ENCODE results near the gene SOX3.
A peak's percentile ranks its signal among the peaks of the same experiment; 100 is the strongest.

Gene SOX3

DNA sequence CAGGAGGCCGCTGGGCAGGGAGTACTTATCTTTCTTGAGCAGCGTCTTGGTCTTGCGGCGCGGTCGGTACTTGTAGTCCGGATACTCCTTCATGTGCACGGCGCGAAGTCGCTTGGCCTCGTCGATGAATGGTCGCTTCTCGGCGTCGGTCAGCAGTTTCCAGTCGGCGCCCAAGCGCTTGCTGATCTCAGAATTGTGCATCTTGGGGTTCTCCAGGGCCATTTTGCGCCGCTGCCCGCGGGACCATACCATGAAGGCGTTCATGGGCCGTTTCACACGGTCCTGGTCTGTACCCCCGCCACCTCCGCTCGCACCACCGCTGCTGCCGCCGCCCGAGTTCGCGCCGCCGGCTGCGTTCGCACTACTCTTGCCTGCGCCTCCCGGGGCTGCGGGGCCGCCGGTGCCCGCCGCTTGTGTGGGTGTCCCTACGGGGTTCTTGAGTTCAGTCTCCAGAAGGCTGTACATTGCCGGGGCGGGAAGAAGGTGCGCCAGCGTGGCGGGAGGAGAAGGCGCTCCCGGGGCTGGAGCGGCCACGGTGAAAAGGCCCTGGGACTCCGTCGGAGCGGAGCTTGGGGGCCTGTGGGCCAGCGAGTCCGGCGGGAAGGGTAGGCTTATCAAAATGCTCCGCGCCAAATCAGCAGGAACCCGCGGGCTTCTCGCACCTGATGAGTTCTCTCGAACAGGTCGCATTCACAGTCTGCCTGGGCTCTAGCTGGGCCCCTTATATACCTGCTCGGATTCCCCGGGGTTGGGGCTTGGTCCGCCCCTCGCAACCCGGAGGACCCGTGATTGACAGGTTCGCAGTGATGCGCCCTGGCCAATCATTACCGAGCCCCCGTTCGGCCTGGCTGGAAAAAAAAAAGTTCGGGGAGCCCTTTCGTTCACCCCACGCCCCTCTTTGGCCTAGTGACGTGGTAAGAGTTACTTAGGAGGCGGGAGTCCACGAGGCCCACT, at the start of gene SOX3:
TSS of gene SOX3 (minus strand) at position 699 of the 954 bp plus-strand sequence. CDS start at position 690, 9 bp downstream.
- peak; percentile 5 for DNase-seq (ENCODE audit: low read depth)

DNA sequence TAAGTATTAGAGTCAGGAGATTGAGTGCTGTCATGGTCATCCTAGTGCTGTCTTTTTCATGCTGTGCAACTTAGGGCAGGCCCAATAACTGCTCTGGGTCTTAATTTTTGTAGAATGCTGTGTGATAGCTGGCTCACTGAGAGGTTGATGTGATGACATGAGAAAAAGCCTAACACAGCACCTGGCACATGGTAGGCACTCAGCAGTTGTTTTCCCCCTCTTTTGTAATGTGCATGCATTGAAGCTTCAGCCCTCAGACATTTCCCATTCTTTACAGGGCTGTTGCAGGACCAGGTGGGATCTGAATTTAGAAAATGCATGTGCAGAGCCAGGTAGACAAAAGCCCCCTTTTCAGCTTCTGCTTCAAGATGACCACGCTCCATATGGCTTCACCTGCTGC, 44.1 kb upstream of the SOX3 start:
- DNase-seq (ENCODE audit: low read depth) = no peak

DNA sequence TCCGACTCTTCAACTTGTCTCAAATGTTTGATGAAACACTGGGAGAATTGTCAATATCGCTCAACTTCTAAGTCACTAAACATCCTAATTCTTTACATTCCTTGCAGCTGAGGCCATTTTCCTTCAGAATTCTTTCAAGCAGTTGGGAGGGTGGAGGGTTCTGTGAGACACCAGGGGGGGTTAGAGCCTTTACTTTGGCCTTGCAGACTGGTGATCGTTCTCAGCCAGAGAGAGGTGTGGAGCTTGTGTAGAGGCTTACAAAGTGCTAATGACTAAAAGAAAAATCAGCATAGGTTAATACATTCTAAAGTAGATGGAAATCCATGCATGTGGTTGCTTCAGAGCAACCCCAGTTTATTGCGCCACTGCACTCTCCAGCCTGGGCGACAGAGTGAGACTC, 21.3 kb upstream of the SOX3 start:
- peak; percentile 37 for DNase-seq (ENCODE audit: low read depth)

DNA sequence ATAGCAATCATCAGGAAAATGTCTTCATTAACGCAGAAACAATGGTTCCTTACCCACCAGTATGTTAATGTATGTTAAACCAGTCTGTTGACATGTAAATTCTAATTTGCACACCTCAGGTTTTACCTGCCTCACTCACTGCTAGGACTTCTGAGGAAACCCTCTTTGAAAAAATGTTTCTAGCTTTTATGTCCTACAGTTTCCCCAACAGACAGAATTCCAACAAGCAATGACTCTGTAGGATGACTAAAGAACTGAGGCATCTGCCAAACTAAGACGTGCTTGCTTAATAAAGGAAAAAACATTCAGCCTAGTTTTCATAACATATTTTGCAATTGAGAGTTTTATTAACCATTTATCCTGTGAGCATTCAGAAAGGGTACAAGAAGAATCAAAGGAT, 20.6 kb upstream of the SOX3 start:
- DNase-seq (ENCODE audit: low read depth) = peak; percentile 50

DNA sequence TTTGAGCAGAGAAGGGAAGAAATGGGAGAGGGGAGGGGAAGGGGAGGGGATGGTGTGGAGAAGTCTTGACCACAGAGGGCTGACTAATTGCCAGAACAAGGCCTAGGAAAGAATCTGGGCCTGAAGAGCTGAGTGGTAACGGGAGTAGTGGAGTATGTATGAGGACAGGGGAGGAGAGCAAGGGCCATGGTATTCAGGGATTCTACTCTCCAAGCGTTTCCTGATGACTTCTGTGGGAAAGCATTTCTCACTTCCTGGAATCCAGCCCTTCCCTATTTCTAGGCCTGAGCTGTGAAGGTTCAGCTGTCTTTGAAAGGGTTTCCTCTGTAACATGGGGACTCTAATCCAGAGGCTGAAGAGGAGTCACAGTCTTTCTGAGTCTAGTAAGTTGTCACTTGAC, 19.7 kb upstream of the SOX3 start:
- DNase-seq (ENCODE audit: low read depth) = peak; percentile 25

DNA sequence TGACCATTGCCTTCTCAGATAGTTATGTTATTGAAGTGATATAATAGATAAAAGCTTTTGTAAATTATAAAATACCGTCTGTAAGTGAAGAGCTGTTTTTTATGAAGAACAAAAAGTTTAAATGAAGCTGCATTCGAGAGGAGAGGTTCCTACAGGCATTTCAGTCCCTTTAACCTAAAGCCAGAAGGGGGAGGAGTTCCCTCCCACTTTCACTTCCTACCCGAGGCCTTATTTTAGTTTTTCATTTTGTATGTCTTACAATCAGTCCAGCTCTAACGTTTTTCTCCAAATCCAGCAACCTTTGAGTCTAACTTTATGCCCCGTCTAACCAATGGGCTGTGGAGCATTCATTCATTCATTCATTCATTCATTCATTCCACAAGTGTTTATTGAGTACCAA, 16.5 kb upstream of the SOX3 start:
- no peak for DNase-seq (ENCODE audit: low read depth)

DNA sequence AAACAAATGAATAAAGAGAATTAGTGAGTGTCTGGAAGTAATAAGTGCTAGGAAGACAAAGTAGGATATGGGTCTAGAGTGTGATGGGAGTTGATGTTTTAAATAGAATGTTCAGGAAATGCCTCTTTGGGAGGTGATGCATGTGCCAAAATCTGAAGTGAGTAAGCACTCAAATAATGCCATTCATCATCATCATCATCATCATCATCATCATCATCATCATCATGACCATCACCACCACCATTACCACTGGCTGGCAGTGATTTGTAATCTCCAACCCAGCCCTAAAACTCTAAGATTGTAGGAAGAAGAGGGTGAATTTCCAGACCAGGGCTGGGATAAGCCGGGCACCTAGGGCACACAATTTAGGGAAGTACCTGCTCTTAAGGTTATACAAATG, 9.7 kb upstream of the SOX3 start:
- DNase-seq (ENCODE audit: low read depth) = no peak

DNA sequence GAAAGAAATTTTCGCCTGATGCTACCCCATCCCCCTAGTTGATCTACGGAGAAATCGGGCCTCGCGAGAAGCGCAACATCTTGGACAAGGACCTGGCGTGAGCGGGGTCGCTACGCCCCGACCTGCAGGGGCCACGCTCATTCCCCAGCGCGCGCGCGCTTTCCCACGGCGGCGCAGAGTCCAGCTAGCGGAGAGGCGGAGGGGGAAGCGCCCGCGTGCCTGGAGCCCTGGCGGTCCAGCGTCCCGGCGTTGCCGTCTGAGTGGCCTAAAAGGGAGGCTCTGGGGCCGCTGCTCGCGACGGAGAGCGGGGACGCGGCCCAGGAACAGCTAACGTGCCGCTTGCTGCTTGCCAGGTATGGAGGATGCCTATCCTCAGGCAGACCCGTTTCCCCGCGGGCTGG, 6.0 kb upstream of the SOX3 start:
- no peak for DNase-seq (ENCODE audit: low read depth)

DNA sequence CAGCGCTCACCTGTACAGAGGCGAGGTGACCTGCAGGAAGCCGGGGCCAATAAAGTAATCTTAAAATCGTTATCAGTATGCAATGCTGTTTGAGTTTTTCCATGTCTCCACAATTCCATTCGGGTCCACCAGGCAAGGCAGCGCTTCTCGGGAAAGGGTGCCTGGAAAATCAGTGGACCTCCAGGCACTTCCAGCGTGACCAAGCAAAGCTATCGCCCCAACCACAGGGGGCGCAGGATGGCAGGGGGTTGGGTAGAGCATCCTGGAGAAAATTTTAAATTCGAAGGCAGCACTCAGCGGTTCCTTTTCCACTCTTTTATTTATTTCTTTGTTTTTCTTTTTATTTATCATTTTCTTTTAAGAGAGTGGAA, 5.4 kb upstream of the SOX3 start:
- DNase-seq (ENCODE audit: low read depth) = no peak

DNA sequence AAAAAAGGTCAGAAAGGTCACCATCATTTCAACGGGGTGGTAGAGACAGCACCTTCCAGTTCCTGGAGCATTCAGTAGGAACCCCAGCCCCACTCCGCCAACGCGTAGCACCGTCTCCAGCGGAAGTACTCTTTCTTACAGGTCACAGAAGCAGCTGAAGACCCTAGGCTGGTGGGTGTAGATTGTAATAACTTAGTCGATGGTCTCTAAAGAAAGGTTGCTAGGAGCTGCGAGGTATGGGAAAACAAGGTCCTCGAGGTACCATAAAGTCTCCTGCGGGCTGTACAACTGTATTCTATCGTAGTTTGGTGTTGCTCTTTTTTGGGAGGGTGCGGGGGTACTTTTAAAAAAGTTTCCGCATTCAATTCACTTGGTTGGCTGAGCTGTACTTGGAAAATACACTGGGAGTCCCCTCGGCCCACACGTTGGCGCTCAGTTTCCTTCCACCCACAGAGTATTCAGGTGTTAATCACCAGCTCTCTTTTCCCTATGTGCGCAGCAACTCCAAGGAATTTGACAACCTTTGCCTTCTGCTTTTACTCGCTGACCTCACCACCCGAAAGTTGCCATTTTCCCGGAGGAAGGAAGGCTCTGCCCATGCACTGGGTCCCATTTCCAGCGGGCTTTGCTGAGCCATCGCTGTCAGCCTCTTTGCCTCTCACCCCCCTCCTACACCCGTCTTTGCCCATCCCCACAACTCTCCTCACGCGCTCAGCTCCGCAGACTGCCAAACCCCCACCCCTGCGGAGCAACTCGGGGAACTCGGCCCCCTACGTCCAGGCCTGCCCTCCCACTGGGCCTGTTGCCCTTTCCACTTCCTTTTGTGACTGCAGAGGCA, 4.8 kb upstream of the SOX3 start:
- DNase-seq (ENCODE audit: low read depth) = no peak

DNA sequence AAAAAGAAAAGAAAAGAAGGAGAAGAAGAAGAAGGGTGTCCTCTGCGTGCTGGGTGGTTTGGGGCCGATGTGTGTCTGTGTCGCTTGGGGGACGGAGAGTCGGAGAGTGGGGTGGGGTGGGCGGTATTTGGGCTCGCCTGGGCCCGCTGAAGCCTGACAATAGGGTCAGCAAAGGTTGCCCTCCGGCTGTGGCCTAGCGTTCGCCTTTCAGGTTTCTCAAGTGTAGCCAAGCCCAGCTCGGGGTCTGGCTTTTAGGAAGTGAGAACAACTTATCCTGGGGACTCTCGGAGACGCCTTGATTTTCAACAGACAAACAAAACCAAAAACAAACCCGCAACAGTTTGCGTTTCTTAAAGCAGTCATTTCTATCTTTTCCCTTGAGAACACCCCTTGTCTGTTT, 4.1 kb upstream of the SOX3 start:
- no peak for DNase-seq (ENCODE audit: low read depth)

DNA sequence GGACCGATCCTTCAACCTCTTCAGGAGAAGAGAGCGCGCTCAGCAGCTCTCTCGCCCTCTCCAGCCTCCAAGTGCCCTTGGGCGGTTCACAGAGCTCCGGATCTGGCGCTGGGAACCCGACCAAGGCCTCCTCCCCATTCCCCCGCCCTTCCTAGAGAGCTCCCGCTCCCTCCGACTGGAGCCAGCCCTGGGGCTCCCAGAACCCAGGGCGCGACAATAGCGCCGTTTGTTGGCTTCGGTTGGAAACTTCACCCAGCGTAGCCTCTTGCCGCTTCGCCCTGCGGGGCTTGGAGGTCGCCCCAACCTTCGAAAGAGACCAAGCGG, 3.1 kb upstream of the SOX3 start:
- no peak for DNase-seq (ENCODE audit: low read depth)

DNA sequence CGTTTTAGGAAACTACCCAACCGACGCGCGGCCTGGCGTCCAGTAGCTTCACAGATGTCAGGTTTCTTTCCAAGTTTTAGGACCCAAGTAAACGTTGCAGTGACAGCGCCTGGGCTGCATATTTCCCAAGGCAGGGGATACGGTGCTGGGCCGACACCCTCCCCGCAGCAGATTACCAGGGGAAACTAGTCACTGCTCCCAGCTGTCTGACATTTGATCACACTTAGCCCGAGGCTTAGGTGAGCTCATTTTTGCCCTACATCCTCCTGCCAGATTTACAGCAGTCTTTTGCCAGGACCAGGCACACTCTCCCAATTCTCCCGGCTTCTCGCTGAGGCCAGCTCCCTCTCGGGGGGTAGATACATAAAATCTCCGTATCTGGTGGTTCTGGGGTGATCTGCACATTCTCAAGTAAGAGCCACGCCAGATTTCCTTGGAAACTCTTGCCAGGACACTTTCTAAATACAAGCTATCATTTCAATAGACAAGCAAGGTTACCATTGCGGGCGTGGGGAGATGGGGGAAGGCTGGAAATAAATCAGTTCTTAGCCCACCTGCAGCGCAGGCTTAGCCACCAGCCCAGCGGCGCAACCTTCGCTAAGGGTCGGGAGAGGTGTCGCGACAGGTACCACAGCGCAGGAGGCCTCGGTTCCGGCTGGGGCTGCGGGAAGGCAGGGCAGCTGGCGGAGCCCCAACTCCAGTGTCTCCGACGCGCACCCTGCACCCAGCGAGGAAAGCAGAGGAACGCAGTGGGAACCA, 2.5 kb upstream of the SOX3 start:
- no peak for DNase-seq (ENCODE audit: low read depth)

DNA sequence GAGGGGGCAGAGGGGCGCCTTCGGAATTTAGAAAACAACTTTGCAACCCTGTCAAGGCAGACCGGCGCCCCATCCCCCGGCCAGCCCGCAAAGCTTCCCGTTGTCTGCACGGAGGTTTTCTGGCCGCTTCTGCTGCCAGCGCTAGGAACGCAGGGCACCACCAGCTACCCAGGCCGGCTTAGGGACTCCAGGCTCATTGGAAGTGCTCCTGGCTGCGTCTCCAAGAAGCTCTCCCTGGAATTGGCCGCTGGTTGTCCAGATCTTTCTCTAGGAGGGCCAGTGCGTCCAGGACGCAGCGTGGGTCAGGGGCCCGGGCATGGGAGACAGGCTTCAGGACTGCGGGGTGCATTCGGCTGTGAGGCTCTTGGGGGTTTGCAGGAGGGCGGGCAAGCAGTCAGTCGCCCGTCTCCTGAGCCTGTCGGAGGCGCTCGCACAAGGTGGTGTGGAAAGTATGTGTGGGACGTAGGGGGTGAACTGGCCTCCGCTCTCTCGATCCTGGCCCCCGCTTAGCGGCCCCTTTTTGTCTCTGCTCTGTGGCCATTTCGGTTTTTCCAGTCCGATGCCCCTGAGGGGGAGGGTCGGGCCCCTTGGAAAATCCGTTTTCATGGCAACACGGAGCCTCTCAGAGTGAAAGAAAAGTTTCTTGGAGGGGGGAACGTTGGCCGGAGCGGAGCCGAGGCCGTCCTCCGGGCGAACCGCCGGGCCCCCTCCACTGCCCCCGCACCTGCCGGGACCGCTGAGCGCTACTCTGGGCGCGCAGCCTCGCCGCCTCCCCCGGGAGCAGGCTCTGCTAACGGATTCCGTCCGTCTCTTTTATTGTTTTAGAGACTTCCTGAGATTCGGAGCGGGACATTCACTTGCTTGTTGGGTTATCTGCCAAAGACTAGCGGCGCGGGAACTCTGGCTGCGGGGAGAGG, 810 bp upstream of the SOX3 start:
- no peak for DNase-seq (ENCODE audit: low read depth)

DNA sequence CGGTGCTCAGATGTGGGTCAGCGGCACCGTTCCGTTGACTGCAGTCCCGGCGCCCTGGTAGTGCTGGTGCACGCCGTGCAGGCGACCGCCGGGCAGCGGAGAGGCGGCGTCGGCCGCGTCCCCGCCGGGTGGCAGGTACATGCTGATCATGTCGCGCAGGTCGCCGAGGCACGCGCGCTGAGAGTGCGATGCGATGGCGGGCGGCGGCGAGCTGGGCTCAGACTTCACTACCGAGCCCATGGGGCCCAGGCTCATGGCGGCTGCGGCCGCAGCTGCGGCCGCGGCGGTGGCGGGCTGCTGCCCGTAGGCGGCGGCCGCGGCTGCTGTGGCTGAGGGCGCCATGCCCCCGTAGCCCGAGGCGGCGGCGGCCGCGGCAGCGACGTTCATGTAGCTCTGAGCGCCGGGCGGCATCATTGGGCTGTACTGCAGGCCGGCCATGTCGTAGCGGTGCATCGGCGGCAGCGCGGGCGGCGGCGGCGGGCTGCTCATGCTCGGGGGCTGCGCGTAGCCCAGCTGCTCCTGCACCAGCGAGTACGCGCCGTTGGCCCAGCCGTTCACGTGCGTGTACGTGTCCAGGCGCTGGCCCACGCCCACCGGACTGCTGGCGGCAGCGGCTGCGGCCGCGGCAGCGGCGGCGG, 1.0 kb downstream of the SOX3 start:
- DNase-seq (ENCODE audit: low read depth) = peak; percentile 6

DNA sequence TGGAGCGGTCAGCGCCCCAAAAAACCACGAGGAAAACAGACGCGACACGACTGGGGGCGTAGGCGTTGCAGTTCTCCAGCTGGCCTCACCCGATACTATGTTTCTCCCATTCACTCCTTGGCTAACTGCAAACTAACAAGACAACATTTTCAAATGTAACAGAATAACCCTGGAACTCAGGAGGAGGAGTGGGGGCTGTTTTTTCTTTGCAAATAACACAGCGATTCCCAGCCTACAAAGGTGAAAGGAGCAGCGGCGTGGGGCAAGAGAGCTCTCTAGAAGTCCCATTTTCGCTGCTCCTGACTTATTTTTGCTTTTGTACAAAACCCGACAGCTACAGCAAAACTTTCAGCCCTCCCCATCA, 1.6 kb downstream of the SOX3 start:
- DNase-seq (ENCODE audit: low read depth) = no peak

DNA sequence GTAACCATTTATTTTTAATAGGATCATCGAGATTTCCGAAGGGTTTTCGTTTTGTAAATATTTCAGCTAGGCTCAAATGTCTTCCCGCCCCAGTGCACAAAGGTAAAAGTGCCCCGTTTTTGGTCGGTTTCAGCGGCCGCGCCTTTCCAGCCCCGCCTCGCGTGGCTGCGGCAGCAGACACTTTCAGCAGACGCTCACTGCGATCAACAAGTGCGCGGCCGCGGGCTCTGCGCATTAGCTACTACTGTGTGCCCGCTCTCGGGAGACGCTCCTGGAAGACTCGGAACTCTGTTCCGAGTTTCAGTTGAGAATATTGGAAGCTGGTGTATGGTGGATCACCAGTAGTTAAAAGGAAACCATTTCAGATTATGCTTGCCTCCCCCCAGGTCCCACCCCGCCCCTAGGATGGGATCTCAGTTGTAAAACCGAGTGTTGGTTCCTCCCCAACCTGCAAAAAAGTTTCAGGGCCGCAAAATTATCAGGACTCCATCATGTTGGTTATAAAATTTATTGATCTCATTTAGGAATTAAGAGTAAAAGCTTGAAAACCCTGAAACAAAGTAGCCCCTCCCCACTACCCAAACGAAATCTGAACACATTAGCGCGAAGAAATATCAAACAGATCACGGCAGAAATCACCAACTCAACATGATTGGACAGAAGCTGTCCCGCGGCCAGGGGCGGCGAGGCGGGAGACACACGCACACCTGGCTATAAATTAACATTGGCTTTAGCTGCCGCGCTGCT, 2.2 kb downstream of the SOX3 start:
- DNase-seq (ENCODE audit: low read depth) = no peak

DNA sequence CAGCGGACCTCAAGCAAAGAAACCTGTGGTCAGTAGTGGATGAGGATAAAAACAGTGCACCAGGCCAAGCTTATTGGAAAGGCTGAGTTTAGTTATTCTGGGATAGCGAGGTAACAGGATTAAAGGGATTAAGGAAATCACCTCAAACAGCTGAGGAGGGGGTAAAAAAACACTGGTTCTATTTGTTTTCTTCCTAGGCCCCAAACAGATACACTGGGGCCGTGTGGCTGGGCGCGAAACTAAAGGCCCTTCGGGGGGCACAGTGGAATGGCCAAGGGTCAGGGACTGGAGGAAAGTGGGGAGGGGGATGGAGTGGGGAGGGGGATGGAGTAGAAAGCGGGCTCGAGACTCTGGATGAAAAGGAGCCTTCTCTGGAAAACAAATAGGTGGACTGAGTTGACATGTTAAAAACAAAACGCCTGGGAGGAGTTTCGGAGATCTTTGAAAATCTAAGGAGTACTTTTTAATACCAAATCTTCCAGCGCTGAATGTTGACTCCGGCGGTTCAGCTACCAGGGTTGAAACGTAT, 2.9 kb downstream of the SOX3 start:
- no peak for DNase-seq (ENCODE audit: low read depth)

DNA sequence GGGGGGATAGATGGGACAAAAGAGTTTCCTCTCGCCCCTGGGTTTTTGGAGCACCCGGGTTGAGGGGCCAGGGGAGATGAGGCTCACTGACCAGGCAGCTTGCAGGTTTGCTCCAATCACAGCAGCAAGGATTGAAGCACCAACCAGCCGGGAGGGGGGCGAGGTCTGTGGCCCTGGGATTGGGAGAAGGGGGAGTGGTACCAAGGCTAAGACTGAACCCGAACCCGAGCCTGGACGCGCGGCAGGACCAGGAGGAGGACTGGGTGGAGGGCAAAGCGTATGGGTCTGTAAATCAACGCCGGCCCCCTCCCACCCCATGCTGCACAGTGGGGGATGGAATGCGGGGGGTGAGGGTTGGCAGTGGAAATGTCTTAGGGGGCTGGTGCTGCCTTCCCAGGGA, 3.5 kb downstream of the SOX3 start:
- DNase-seq (ENCODE audit: low read depth) = no peak

DNA sequence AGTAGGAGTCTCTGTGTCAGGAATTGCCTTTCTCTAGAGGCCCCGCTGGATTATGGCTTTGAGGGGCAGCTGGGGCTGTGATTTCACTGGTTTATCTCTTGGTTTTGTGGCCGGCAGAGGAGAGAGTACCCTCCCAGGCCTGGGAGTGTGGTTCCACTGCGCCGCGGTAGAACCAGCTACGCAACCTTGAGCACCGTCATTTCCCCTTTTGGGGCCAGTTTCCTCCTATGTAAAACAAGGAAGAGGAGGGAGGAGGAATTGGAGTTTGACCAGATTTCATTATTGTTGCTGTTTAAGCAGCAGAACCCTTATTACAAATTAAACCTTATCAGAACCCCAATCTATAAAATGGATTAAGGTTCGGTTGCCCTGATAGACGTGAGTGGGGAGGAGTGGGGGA, 4.4 kb downstream of the SOX3 start:
- no peak for DNase-seq (ENCODE audit: low read depth)

All from iris pigment epithelial cell (primary cell).